HG03159 (cell line): ENCODE results near the gene FOCAD.
"Not testable (repeated sequence)": the region's sequence is repeated elsewhere in the genome, so short reads cannot be mapped to it uniquely, and the experiment has no call there.

Experiments used
- ATAC-seq: cut with Tn5 transposase; IDR thresholded peaks from one replicate; pipeline ENCODE4 v1.9.1; 2021; ENCODE audit warnings: mild to moderate bottlenecking, moderate library complexity; ENCODE audit not compliant: unreplicated experiment

Gene FOCAD

GRCh38 chr9:20948703-20949102 is 264.6 kb downstream of the FOCAD start:
- no peak for ATAC-seq

GRCh38 chr9:20950707-20951106 is 266.6 kb downstream of the FOCAD start:
- no peak for ATAC-seq

GRCh38 chr9:20962536-20963225 is 278.6 kb downstream of the FOCAD start:
- ATAC-seq = no peak

- no peak for ATAC-seq
These were observed 288.6 kb downstream of the FOCAD start for GRCh38 chr9:20972684-20973083.

GRCh38 chr9:20973246-20973947 is 289.3 kb downstream of the FOCAD start:
- not testable (repeated sequence) for ATAC-seq

GRCh38 chr9:20974191-20974938 is 290.3 kb downstream of the FOCAD start:
- ATAC-seq = not testable (repeated sequence)

- ATAC-seq = no peak
These were observed 294.2 kb downstream of the FOCAD start for GRCh38 chr9:20978249-20978648.

GRCh38 chr9:20980832-20981455 is 296.9 kb downstream of the FOCAD start:
- peak; percentile 79 for ATAC-seq

- no peak for ATAC-seq
These were observed 297.4 kb downstream of the FOCAD start for GRCh38 chr9:20981486-20981885.

- ATAC-seq = no peak
These were observed 300.4 kb downstream of the FOCAD start for GRCh38 chr9:20984506-20984905.

GRCh38 chr9:20985851-20986600 is 302.0 kb downstream of the FOCAD start:
- ATAC-seq = no peak

GRCh38 chr9:20987521-20987920 is 303.5 kb downstream of the FOCAD start:
- ATAC-seq = no peak

- no peak for ATAC-seq
These were observed 304.0 kb downstream of the FOCAD start for GRCh38 chr9:20988061-20988460.

- no peak for ATAC-seq
These were observed 304.7 kb downstream of the FOCAD start for GRCh38 chr9:20988671-20989315.

- ATAC-seq = no peak
These were observed 305.9 kb downstream of the FOCAD start for GRCh38 chr9:20989923-20990341.

GRCh38 chr9:20990867-20991266 is 306.8 kb downstream of the FOCAD start:
- ATAC-seq = no peak

- ATAC-seq = no peak
These were observed 310.4 kb downstream of the FOCAD start for GRCh38 chr9:20994486-20994885.

GRCh38 chr9:20995616-20996015 is 311.6 kb downstream of the FOCAD start:
- ATAC-seq = no peak

- ATAC-seq = peak; percentile 56
These were observed 312.8 kb downstream of the FOCAD start for GRCh38 chr9:20996809-20997208.

- peak; percentile 79 for ATAC-seq
These were observed 313.5 kb downstream of the FOCAD start for GRCh38 chr9:20997503-20998076.
